Fibroblast of gingiva (primary cell): ENCODE measurements around the gene CEP152.

Experiments used
- DNase-seq: peaks from one replicate; pipeline ENCODE4 v3.0.0-alpha.2; 2011; ENCODE audit warnings: low read depth

CEP152 gene

GRCh38 chr15:48696627-48697312, 114.1 kb downstream of the CEP152 start:
- no peak for DNase-seq

- no peak for DNase-seq
Observed at GRCh38 chr15:48695827-48696573, 114.9 kb downstream of the CEP152 start.

- peak; percentile 84 for DNase-seq
Observed at GRCh38 chr15:48695088-48695826, 115.6 kb downstream of the CEP152 start.

GRCh38 chr15:48693484-48693883, 117.4 kb downstream of the CEP152 start:
- DNase-seq = peak; percentile 39

- no peak for DNase-seq
Observed at GRCh38 chr15:48688493-48688892, 122.4 kb downstream of the CEP152 start.
